Measurements from ENCODE around the gene NDST4.

The NDST4 gene

GRCh38 chr4:114922592-114922933 is 190.9 kb downstream of the NDST4 start:
- no peak for DNase-seq
- in situ Hi-C loops (cut with MboI; ENCODE audit: low pct_unique_long_range_greater_than_20kb, low sequenced_read_pairs) = no loop called here

GRCh38 chr4:114921790-114922591 is 191.4 kb downstream of the NDST4 start:
- DNase-seq = peak; percentile 5
- in situ Hi-C loops (cut with MboI; ENCODE audit: low pct_unique_long_range_greater_than_20kb, low sequenced_read_pairs) = no loop called here

- no peak for DNase-seq
- in situ Hi-C loops (cut with MboI; ENCODE audit: low pct_unique_long_range_greater_than_20kb, low sequenced_read_pairs) = no loop called here
Measured at GRCh38 chr4:114921191-114921590, 192.2 kb downstream of the NDST4 start.

GRCh38 chr4:114911111-114911510 is 202.3 kb downstream of the NDST4 start:
- DNase-seq = no peak
- in situ Hi-C loops (cut with MboI; ENCODE audit: low pct_unique_long_range_greater_than_20kb, low sequenced_read_pairs) = no loop called here

- in situ Hi-C loops (cut with MboI; ENCODE audit: low pct_unique_long_range_greater_than_20kb, low sequenced_read_pairs) = no loop called here
- DNase-seq = no peak
Measured at GRCh38 chr4:114907568-114907967, 205.9 kb downstream of the NDST4 start.

- in situ Hi-C loops (cut with MboI; ENCODE audit: low pct_unique_long_range_greater_than_20kb, low sequenced_read_pairs) = no loop called here
- DNase-seq = no peak
Measured at GRCh38 chr4:114905017-114905416, 208.4 kb downstream of the NDST4 start.

- no peak for DNase-seq
- in situ Hi-C loops (cut with MboI; ENCODE audit: low pct_unique_long_range_greater_than_20kb, low sequenced_read_pairs) = no loop called here
Measured at GRCh38 chr4:114900934-114901333, 212.5 kb downstream of the NDST4 start.

- no peak for DNase-seq
Measured at GRCh38 chr4:114890773-114891172, 222.6 kb downstream of the NDST4 start.

GRCh38 chr4:114886761-114887160 is 226.7 kb downstream of the NDST4 start:
- in situ Hi-C loops (cut with MboI; ENCODE audit: low pct_unique_long_range_greater_than_20kb, low sequenced_read_pairs) = no loop called here
- no peak for DNase-seq

More at GRCh38 chr4:114890773-114891172, 222.6 kb downstream of the NDST4 start:
- in situ Hi-C loops (cut with MboI; ENCODE audit: low pct_unique_long_range_greater_than_20kb, low sequenced_read_pairs) = no loop called here

- in situ Hi-C loops (cut with MboI; ENCODE audit: low pct_unique_long_range_greater_than_20kb, low sequenced_read_pairs) = no loop called here
- no peak for DNase-seq
Measured at GRCh38 chr4:114883641-114884040, 229.8 kb downstream of the NDST4 start.

- in situ Hi-C loops (cut with MboI; ENCODE audit: low pct_unique_long_range_greater_than_20kb, low sequenced_read_pairs) = no loop called here
Measured at GRCh38 chr4:114879916-114880669, 233.3 kb downstream of the NDST4 start.

GRCh38 chr4:114875630-114876029 is 237.8 kb downstream of the NDST4 start:
- in situ Hi-C loops (cut with MboI; ENCODE audit: low pct_unique_long_range_greater_than_20kb, low sequenced_read_pairs) = no loop called here
- no peak for DNase-seq

More at GRCh38 chr4:114879916-114880669, 233.3 kb downstream of the NDST4 start:
- no peak for DNase-seq

- no peak for DNase-seq
- in situ Hi-C loops (cut with MboI; ENCODE audit: low pct_unique_long_range_greater_than_20kb, low sequenced_read_pairs) = no loop called here
Measured at GRCh38 chr4:114874321-114874720, 239.1 kb downstream of the NDST4 start.

GRCh38 chr4:114870987-114871386 is 242.4 kb downstream of the NDST4 start:
- no peak for DNase-seq
- in situ Hi-C loops (cut with MboI; ENCODE audit: low pct_unique_long_range_greater_than_20kb, low sequenced_read_pairs) = no loop called here

GRCh38 chr4:114866901-114867670 is 246.3 kb downstream of the NDST4 start:
- no peak for DNase-seq
- in situ Hi-C loops (cut with MboI; ENCODE audit: low pct_unique_long_range_greater_than_20kb, low sequenced_read_pairs) = no loop called here

- no peak for DNase-seq
- in situ Hi-C loops (cut with MboI; ENCODE audit: low pct_unique_long_range_greater_than_20kb, low sequenced_read_pairs) = no loop called here
Measured at GRCh38 chr4:114864060-114864459, 249.4 kb downstream of the NDST4 start.

GRCh38 chr4:114860786-114861185 is 252.6 kb downstream of the NDST4 start:
- no peak for DNase-seq
- in situ Hi-C loops (cut with MboI; ENCODE audit: low pct_unique_long_range_greater_than_20kb, low sequenced_read_pairs) = no loop called here

- no peak for DNase-seq
- in situ Hi-C loops (cut with MboI; ENCODE audit: low pct_unique_long_range_greater_than_20kb, low sequenced_read_pairs) = no loop called here
Measured at GRCh38 chr4:114857831-114858230, 255.6 kb downstream of the NDST4 start.

- DNase-seq = no peak
- in situ Hi-C loops (cut with MboI; ENCODE audit: low pct_unique_long_range_greater_than_20kb, low sequenced_read_pairs) = no loop called here
Measured at GRCh38 chr4:114839986-114840385, 273.4 kb downstream of the NDST4 start.

- no peak for DNase-seq
- in situ Hi-C loops (cut with MboI; ENCODE audit: low pct_unique_long_range_greater_than_20kb, low sequenced_read_pairs) = no loop called here
Measured at GRCh38 chr4:114830628-114831027, 282.8 kb downstream of the NDST4 start.
